SH-SY5Y (cell line): Measurements from ENCODE around the gene CRACR2A.

ENCODE experiments used
- GATA2 ChIP-seq: IDR thresholded peaks from 2 replicates; pipeline ENCODE4 v1.6.1; 2011; ENCODE audit warnings: mild to moderate bottlenecking, low read depth, low read length
- GATA3 ChIP-seq: IDR thresholded peaks from 2 replicates; pipeline ENCODE4 v1.6.1; 2011; ENCODE audit warnings: low read depth, mild to moderate bottlenecking, low read length, moderate library complexity

Gene CRACR2A

DNA sequence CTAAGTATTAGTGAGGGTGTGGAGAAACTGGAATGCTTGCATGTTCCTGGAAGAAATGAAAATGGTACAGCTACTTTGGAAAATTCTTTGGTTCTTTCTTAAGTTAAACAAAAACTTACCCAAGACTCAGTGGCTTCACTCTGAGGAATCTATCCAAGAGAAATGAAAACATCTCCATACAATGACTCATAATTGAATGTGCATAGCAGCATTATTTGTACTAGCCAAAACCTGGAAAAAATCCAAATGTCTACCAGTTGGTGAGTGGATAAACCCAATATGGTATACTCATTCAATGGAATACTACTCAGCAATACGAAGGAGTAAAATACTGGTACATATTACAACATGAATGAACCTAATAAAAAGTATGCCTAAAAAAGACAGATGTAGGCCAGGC, 18.0 kb upstream of the CRACR2A start:
- TF ChIP-seq GATA2 (no peak), GATA3 (no peak)

DNA sequence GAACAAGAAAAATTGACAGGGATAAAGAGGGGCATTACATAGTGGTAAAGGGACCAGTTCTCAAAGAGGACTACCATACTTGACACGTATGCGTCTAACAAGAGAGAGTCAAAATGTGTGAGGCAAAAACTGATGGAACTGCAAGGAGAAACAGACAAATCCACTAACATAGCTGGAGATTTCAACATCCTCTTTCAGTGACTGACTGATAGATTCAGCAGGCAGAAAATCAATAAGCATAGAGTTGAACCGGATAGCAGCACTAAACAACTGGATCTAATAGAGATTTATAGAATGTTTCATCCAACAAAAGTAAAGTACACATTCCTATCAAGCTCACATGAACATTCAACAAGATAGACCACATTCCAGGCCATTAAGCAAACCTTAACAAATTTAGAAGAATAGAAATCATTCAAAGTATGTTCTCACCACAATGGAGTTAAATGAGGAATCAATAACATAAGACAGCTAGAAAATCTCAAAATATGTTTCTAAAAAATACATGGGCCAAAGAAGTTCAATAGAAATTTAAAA, 16.1 kb upstream of the CRACR2A start:
- TF ChIP-seq GATA2 (no peak), GATA3 (no peak)

DNA sequence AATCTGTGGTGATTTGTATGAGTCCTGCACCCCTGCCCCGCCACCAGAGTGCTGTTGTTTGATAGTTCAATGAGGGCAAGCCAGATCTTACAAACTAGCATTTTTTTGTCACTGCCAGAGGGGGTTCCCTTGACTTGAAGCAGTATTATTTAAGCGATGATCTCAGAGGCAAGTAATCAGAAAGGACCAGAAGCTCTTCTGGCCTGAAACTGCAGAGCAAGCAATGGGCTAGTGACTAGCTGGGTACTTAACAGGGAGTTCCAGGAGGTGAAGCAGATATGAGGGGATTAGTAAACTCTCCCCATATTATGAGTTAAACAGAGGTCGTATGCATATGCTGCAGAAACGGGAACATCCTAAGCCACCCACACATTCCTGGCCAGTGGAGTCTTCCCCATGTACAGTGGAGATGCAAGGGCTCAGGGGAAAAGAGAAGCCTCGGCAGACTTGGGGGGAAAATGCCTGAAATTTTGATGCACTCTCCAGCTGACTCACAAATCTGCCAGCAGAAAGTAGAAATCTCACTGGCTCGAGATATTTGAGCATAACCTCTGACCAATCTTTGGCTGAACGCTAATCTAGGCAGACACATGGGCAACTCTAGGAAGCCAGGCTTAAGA, 8.3 kb upstream of the CRACR2A start:
- no peak for TF ChIP-seq GATA2
- no peak for TF ChIP-seq GATA3

DNA sequence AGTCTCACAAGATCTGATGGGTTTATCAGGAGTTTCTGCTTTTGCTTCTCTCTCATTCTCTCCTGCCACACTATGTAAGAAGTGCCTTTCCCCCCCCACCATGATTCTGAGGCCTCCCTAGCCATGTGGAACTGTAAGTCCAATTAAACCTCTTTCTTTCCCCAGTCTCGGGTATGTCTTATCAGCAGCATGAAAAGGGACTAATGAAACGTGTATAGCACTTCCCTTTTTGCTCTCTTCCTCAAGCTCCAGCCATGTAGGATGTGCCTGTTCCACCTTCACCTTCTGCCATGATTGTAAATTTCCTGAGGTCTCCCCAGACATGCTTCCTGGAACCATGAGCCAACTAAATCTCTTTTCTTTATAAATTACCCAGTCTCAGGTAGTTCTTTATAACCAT, 7.0 kb upstream of the CRACR2A start:
- no peak for TF ChIP-seq GATA3
- no peak for TF ChIP-seq GATA2

DNA sequence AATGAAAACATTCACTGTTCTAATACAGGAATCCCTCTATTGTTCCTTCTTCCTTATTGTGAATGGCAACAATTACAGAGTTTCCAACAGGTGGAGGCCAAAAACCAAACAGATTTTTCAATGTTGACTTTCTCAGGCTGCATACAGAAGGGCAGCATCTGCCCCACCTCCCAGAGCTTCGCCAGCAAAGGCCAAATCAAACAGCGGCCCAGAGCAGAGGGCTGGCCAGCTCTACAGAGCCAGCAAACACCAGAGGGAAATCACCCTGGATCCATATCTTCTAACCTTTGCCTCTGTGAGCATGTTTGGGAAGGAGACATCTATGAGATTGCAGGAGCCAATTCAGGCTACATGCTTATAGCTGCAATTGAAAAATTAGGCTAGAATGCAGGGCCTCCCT, 4.4 kb upstream of the CRACR2A start:
- TF ChIP-seq GATA2: no peak
- no peak for TF ChIP-seq GATA3

DNA sequence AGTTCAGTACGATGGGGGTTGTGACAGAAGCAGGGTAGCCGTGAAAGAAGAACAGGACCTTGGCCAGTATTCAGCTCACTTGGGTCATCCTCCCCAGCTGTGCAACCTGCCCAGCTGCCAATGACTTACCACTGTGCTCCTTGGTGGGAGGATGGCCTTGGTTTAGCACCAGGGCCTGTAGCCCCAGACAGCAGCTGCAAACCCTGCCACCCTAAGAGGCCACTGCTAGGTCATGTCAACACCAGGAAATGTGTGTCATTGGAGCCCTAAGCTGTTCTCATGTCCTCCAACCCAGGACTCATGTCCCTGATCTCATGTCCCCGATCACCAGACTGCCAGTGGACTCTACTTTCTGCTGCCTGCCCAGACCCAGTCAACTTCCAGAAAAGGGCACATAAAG, 3.0 kb upstream of the CRACR2A start:
- no peak for TF ChIP-seq GATA2
- no peak for TF ChIP-seq GATA3

DNA sequence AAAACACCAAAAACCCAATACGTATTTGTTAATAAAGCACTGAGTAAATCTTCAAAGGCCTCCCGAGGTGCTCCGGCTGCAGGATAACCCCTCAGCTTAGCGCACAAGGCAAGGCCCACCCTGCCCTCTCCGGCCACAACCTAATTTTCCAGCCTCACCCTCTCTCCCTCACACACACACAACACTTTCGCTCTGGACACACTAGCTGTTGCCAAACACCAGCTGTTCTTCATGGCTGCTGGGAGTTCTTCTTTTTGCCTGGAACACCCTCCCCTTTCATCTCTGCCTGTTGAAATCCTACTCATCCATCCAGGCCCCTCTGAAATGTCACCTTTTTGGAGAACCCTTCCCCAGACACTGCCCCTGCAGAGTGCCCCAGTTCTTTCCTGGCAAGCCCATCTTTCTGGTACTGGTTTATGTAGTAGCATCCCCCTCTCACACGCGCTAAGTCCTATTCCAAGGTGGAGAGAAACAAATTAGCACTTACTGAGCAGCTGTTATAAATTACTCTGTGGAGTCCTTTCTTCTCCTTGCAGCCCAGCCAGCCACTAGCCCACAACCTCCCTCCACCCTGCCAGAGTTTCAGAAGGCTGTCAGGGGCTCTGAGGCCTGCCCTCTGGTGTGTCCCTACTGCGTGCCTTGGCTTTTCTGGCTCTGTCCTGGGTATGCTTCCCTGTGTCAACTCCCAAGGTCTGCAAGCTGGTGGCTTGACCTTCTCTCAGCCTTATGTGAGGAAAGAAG, 805 bp upstream of the CRACR2A start:
- TF ChIP-seq GATA2 (no peak), GATA3 (no peak)

DNA sequence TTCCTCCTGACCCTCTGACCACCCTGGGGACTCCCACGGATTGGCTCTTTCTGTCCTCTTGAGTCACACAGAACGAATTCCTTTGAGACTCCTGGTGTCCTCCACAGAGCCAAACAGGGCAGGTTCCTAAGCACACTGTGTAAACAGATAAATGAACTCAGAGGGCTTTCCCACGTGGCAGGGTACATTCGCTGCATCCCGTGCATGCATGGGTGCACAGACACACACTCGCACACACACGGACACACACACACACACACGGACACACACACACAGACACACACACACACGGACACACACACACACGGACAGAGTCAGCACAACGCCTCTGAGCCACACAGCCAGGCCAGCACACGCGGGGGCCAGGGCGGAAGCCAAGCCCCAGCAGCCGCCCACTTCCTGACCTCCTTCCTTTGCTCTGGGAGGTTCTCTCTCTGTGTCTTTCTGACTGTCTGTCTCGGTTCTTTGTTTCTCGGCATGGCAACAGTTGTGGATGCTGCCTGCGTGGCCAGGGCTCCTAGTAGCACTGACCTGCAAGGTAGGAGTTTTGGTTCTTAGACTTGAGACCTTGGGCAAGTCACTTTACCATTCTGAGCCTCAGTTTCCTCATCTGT, 706 bp downstream of the CRACR2A start:
- TF ChIP-seq GATA2 (no peak), GATA3 (no peak)

DNA sequence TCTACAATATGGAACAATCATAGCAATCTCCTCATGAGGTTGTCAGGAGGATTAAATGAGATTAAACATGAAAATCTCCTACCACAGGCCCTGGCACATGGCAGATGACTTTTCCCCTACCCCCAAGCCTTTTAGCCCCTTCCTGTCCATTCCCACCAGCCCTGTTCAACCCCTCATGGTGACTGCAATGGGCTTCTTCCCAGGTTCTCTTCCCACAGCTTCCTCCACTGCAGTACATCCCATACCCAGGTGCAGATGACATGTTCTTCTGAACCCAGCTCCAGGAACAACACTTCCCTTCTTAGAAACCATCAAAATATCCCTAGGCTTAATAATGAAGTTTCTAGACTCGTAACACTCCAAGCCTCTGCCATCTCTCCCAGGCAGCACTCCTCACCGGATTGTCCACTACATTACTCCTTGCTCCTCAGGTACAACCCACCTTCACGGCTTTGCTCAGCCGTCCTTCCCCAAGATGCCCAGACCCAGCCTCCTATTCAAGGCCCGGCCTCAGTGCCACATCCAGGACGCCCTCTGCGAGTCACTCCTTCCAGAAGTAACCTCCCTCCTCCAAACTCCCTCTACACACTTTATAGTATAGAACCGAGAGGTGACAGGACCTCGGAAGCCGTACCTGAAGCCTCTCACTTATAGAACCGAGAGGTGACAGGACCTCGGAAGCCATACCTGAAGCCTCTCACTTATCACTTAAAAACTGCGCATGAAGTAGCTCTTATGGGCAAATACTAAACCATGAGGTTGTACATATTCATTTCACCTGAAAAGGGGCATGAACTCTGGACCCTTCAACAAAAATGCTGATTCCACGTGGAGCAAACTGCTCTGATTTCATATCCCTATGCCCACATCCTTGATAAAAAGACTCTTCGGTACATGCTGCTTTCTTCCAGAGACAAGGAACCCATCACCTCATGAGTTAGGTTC, 1.5 kb downstream of the CRACR2A start:
- TF ChIP-seq GATA3 (no peak), GATA2 (no peak)

DNA sequence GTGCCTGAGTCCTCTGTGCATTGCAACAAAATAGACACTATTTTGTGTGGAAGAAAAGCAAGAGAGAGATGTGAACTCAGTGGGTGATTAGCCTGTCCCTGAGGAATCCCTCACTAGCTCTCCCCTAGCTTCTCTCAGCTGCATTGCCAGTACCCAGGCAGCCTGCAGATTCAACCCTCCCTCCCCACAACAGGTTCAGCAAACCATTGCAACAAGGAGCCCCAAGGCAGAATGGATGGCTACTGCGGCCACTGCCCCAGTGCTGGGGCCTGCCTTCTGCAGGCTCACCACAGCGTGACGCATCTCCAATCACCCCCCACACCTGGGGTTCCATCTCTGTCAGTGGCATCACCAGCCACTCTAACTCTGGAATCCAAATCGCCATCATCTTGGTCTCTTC, 2.3 kb downstream of the CRACR2A start:
- TF ChIP-seq GATA2 (no peak), GATA3 (no peak)

DNA sequence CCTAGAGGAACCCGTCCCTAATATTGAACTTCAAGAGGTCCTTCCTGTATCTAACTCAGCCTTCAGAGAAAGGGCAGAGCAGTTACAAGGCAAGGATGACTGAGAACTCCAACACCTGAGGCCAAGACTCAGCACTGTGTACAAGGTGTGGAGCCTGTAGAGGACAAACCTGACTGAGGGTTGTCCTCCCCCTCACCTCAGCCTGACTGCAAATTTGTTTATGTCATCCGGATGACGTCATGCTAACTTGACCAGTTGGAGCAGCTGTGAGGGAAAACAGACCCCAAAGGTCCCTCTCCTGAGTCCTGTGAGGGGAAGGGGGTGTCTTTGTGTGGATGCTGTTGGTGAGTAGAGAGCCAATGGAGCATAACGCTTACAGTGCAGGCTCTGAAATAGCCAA, 4.3 kb downstream of the CRACR2A start:
- TF ChIP-seq GATA2: no peak

DNA sequence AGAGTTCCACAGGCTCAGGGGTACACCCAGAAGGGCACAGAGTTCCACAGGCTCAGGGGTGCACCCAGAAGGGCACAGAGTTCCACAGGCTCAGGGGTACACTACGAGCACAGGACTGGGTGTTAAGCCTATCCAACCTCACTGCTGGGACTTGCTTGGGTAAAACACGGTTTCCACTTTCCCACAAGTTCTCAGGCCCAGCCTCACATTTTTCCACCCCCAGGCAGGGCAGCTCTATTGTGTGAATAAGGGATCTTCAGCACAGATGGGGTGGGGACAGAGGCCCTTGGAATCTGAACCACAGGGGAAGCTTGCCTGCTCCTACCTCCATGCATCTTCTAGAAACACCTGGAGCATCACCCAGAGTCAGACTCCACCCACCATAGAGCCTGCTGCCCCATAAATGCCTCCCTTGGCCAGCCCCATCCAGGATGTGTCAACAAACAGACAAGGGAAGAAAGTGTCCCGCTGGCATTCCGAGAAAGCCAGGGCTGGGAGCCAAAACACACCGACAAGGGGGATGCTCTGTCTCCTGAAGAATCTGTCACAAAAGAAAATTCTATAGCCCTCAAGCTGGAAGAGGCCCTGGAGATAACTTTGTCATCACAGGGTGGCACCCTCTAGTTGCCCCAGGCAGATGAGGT, 4.8 kb downstream of the CRACR2A start:
- TF ChIP-seq GATA3 (no peak), GATA2 (no peak)

DNA sequence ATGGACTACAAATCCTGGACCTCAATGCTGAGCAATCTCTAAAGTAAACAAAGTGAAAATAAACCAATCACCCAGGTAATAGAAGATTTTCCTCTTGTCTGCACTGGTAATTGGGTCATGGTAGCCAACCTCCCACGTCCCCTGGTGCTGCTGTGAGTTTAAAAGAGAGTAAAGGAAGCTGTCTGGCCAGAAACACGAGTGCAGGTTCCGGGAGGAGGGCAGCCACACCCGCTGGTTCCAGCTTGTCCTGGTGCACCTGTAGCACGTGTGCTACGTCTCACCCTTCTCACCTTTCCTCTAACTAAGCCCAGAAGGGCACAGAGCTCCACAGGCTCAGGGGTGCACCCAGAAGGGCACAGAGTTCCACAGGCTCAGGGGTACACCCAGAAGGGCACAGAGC, 5.4 kb downstream of the CRACR2A start:
- TF ChIP-seq GATA3 (no peak), GATA2 (no peak)

DNA sequence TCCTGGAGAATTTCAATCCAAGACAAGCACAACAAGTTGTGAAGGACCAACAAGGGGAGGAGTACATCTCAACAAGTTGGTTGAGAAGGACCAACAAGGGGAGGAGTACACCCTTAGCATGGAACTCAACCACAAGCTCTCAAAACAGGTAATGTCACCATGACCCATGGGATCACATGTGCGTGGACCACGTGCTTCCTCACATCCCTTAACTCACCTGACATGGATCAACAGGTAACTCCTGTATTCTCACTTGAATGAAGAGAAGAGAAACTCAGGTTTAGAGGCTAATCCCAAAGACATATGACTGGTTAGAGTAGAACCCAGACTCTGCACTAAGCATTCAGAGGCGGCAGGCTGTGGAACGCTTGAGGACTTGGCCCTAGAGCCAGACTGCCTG, 6.2 kb downstream of the CRACR2A start:
- TF ChIP-seq GATA2 (no peak), GATA3 (no peak)
